Sigmoid colon (tissue), 7 donors: ENCODE results near the gene CROT. TPM values are rescaled to one million over a fixed set of nuclear protein-coding genes. Genes with fewer than 3 reads are reported as not detected.

Experiments
- DNase-seq: peaks from one replicate; pipeline ENCODE4 v3.0.0-alpha.2; 2019
- H3K27ac ChIP-seq, 4 donors: fragments of 200-600 bp; sonication (generic); one replicate each; pipeline ENCODE4 v1.5.1; 2016 to 2019; ENCODE audit warnings: mild to moderate bottlenecking in 1 of 4
- H3K27me3 ChIP-seq, 3 donors: fragments of 200-600 bp; sonication (generic); one replicate each; pipeline ENCODE4 v1.5.1; 2019; ENCODE audit warnings: mild to moderate bottlenecking in 1 of 3
- H3K36me3 ChIP-seq, 4 donors: fragments of 200-600 bp; sonication (generic); one replicate each; pipeline ENCODE4 v1.5.1; 2016 to 2019
- H3K4me1 ChIP-seq, 4 donors: fragments of 200-600 bp; sonication (generic); one replicate each; pipeline ENCODE4 v1.5.1; 2017 to 2019
- H3K4me3 ChIP-seq, 4 donors: fragments of 200-600 bp; sonication (generic); one replicate each; pipeline ENCODE4 v1.5.1; 2017 to 2019; ENCODE audit warnings: mild to moderate bottlenecking in 2 of 4, moderate library complexity in 1 of 4
- H3K9me3 ChIP-seq, 4 donors: fragments of 200-600 bp in 3 of 4; sonication (generic) in 3 of 4; one replicate each; pipeline versions ENCODE4 v1.5.1 to v1.6.1; 2013 to 2019
- EP300 ChIP-seq, 4 donors: sonication (generic); formaldehyde crosslinking; IDR thresholded peaks; one replicate each; pipeline ENCODE4 v1.6.1; 2017; ENCODE audit warnings: antibody characterized with exemption in 4 of 4
- POLR2A ChIP-seq, 2 donors: fragments of 450-650 bp; IDR thresholded peaks; one replicate each; pipeline ENCODE4 v1.6.1; 2016; ENCODE audit warnings: antibody characterized with exemption in 2 of 2, mild to moderate bottlenecking in 2 of 2, moderate library complexity in 2 of 2
- POLR2AphosphoS5 ChIP-seq, 4 donors: sonication (generic); formaldehyde crosslinking; IDR thresholded peaks; one replicate each; pipeline ENCODE4 v1.6.1; 2017; ENCODE audit warnings: antibody characterized with exemption in 4 of 4
- WGBS, 2 donors: extraction: QIAGEN DNeasy Blood & Tissue Kit; methylation state at CpG; one replicate each; pipeline ENCODE4 v1.1.7; 2013; 5-methylcytosine and 5-hydroxymethylcytosine counted together
- intact Hi-C: fragments of 100-400 bp; cut with DNase I; formaldehyde crosslinking; loops from one replicate; pipeline ENCODE4 v1.15.1; 2023
- polyA plus RNA-seq, 3 donors: library from polyadenylated mRNA; stranded (reverse); fragments of 200-250 nt; gene quantifications; one replicate each; pipeline ENCODE4 v1.2.3, GENCODE V29; 2013
- total RNA-seq, 4 donors: library from RNA; depleted of rRNA; stranded (reverse); fragments of >200 nt; gene quantifications; one replicate each; pipeline ENCODE4 v1.1.0, GENCODE V29; 2016
- TF ChIP-seq, protein P1 (sequence below), 4 experiments: fragments of 450-650 bp in 3 of 4; fragments of 200-600 bp in 1 of 4; IDR thresholded peaks; one replicate each; pipeline ENCODE4 v1.5.1; 2016 to 2019; ENCODE audit warnings: antibody characterized with exemption in 4 of 4, mild to moderate bottlenecking in 3 of 4, moderate library complexity in 2 of 4
- donor health status: healthy with polysubstance abuse.
- donor health status: Bipolar disorder and iron deficiency.
- donor health status: healthy.

The CROT gene, protein sequence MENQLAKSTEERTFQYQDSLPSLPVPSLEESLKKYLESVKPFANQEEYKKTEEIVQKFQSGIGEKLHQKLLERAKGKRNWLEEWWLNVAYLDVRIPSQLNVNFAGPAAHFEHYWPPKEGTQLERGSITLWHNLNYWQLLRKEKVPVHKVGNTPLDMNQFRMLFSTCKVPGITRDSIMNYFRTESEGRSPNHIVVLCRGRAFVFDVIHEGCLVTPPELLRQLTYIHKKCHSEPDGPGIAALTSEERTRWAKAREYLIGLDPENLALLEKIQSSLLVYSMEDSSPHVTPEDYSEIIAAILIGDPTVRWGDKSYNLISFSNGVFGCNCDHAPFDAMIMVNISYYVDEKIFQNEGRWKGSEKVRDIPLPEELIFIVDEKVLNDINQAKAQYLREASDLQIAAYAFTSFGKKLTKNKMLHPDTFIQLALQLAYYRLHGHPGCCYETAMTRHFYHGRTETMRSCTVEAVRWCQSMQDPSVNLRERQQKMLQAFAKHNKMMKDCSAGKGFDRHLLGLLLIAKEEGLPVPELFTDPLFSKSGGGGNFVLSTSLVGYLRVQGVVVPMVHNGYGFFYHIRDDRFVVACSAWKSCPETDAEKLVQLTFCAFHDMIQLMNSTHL
- total RNA-seq (10 to 100 TPM; 12.9 to 15.6 (median 14.0) TPM), polyA plus RNA-seq (10 to 100 TPM; 11.9 to 15.5 (median 13.8) TPM)

DNA sequence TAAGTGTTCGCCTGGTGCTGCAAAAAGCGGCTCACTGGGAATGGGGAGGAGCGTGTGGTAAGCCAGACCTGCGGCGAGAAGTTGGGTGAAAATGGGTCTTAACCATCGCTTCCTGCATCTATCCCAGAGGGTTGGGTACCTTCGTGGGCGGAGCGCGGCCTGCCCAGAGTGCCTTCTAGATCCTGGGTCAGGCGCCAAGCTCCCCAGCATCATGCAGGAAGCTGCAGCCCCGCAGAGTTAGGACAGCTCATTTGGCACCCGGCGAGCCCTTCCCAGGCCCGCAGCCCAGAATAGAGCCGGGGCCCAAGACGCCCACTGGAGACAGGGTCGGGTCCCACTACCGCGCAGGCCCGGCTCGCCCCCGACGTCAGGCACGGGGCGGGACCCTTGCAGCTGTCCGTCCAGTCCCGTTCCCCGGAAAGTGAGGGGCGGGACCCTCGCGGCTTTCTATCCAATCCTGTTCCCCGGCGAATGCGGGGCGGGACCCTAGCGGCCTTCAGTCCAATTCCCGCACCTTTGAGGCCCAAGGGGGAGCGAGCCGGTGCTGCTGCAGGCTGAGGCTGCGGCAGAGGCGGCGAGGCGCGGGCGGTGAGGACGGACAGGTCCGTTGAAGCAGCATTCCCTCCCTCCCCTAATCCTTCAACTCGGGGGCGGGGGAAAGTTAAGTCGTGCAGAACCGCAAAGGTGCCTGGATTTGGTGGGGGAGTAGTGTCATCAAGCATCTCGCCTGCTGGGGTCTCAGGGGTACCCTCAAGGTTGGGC is at the start of gene CROT:
TSS of gene CROT (plus strand) at position 499 of the 762 bp plus-strand sequence. CDS start 3,405 bp downstream, outside the sequence.
- peak within 1 kb of the TSS; percentile 58 to 67 (median 61) for H3K4me3 ChIP-seq
- H3K36me3 ChIP-seq: peaks cover 6 to 34% (median 13%) of the 10 kb centered on the region in 4 donors
- TF ChIP-seq EP300 (IDR thresholded peaks at IDR 0.05) (peak in 1 of 4 donors; percentile 10), POLR2A (IDR thresholded peaks at IDR 0.05) (peak; percentile 34 to 60), POLR2AphosphoS5 (IDR thresholded peaks at IDR 0.05) (peak; percentile 59 to 93 (median 83))
- TF ChIP-seq, protein P1, sequence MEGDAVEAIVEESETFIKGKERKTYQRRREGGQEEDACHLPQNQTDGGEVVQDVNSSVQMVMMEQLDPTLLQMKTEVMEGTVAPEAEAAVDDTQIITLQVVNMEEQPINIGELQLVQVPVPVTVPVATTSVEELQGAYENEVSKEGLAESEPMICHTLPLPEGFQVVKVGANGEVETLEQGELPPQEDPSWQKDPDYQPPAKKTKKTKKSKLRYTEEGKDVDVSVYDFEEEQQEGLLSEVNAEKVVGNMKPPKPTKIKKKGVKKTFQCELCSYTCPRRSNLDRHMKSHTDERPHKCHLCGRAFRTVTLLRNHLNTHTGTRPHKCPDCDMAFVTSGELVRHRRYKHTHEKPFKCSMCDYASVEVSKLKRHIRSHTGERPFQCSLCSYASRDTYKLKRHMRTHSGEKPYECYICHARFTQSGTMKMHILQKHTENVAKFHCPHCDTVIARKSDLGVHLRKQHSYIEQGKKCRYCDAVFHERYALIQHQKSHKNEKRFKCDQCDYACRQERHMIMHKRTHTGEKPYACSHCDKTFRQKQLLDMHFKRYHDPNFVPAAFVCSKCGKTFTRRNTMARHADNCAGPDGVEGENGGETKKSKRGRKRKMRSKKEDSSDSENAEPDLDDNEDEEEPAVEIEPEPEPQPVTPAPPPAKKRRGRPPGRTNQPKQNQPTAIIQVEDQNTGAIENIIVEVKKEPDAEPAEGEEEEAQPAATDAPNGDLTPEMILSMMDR (IDR thresholded peaks at IDR 0.05): peak in 1 of 4 experiments; percentile 17
- intact Hi-C loops: loop anchor here (10.0 kb wide), 1 partner anchor 191 kb away; the partner anchor contains the start of gene DMTF1
- H3K27me3 ChIP-seq: no peaks in the 10 kb centered on the region
- no peaks in the 10 kb centered on the region for H3K9me3 ChIP-seq
- DNase-seq: peak; percentile 98
- H3K27ac ChIP-seq: peak within 1 kb of the TSS; percentile 86 to 93 (median 88)
- peaks cover 0 to 31% (median 21%) of the 10 kb centered on the region in 4 donors for H3K4me1 ChIP-seq
- 0 to 1% methylated on average over 53 of the region's 53 CpGs for WGBS, 2 donors

DNA sequence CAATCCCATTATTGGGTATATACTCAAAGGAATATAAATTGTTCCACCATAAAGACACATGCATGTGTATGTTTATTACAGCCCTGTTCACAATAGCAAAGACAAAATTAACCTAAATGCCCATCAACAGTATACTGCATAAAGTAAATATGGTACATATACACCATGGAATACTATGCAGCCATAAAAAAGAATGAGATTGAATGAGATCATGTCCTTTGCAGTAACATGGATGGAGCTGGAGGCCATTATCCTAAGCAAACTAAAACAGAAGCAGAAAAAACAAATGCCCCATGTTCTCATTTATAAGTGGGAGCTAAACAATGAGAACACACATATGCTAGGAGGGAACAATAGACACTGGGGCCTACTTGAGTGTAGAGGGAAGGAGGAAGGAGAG is 44.7 kb upstream of the CROT start:
- Histone ChIP-seq H3K9me3 (no peaks in the 10 kb centered on the region), H3K27ac (no peak overlapping the region), H3K4me3 (no peak overlapping the region), H3K36me3 (no peaks in the 10 kb centered on the region), H3K27me3 (no peaks in the 10 kb centered on the region), H3K4me1 (no peaks in the 10 kb centered on the region)
- TF ChIP-seq EP300 (IDR thresholded peaks at IDR 0.05) (no peak), POLR2A (IDR thresholded peaks at IDR 0.05) (no peak), POLR2AphosphoS5 (IDR thresholded peaks at IDR 0.05) (no peak)
- TF ChIP-seq, protein P1 (IDR thresholded peaks at IDR 0.05): no peak
- no peak for DNase-seq
- intact Hi-C loops: no loop called here

DNA sequence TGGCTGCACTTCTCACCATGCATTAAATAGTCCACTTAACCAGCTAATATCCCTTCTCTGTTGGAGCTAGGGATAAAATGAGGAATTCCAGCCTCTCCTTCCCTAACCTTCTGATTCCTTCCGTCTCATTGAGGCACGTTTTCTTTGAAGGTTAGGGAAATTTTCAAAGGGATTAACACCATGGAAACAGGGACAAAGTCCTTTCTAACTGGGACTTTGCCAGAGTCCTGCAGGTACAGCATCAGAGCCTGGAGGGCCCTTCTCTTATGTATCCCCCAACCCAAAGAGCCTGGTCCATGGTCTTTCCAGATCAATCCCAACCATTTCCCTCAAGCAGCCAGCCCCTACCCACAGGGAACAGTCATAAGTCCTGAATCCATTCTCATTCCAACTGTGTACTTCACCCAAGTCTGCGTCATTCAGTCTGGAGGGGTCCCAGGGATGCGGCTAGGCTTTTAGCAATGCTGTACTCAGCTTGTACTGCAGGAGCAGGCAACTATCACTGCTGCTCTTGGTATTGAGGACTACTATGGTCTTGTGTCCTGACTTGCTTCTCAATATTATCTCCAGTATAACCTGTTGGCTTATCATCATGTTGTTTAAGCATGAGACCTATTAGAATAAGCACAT is 34.6 kb upstream of the CROT start:
- DNase-seq: no peak
- H3K9me3 ChIP-seq: no peaks in the 10 kb centered on the region
- WGBS, 2 donors: 55 to 82% methylated on average over 4 of the region's 4 CpGs
- no peak overlapping the region for H3K4me3 ChIP-seq
- H3K4me1 ChIP-seq: no peaks in the 10 kb centered on the region
- no peak for TF ChIP-seq POLR2A (IDR thresholded peaks at IDR 0.05)
- no peak for TF ChIP-seq EP300 (IDR thresholded peaks at IDR 0.05)
- TF ChIP-seq, protein P1 (IDR thresholded peaks at IDR 0.05): no peak
- no peak for TF ChIP-seq POLR2AphosphoS5 (IDR thresholded peaks at IDR 0.05)
- intact Hi-C loops: no loop called here
- H3K36me3 ChIP-seq: no peaks in the 10 kb centered on the region
- H3K27ac ChIP-seq: no peak overlapping the region
- no peaks in the 10 kb centered on the region for H3K27me3 ChIP-seq

DNA sequence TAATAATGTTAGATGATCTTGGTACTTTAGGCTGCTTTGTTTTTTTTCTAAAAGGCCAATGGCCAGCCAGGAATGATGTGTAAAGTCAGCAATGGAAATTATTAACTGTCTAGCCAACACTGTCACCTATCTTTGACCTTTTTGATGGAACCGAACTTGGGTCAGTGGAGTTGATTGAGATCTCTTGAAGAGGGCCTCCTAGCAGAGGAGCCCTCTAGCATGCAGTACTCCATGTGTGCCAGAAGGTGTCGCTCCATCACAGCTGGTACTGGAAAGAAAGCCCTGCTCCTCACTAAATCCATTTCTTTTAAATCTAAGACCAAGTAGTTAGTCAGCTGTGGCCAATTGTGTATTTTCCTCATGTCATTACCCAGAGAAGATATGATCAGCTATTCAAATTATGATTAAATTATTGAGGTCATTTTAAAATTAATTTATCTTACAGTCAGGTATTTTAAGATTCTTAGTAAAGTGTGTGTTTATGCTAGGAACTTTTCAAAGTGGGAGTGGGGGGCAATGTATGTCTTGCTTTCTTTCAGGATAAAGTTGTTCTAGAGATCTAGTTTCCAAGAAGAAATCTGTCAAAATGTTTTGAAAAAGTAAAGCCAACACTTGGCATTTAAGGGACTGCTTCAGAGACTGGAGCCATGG is 33.1 kb upstream of the CROT start:
- Histone ChIP-seq H3K4me3 (no peak overlapping the region), H3K27ac (no peak overlapping the region), H3K27me3 (no peaks in the 10 kb centered on the region), H3K9me3 (no peaks in the 10 kb centered on the region), H3K36me3 (no peaks in the 10 kb centered on the region), H3K4me1 (no peaks in the 10 kb centered on the region)
- WGBS, 2 donors: 18 to 32% methylated on average over 2 of the region's 2 CpGs
- no peak for DNase-seq
- intact Hi-C loops: loop anchor here (1.0 kb wide), 1 partner anchor 104 kb away; no protein-coding TSS in a partner anchor
- TF ChIP-seq POLR2AphosphoS5 (IDR thresholded peaks at IDR 0.05): no peak
- TF ChIP-seq EP300 (IDR thresholded peaks at IDR 0.05): no peak
- no peak for TF ChIP-seq POLR2A (IDR thresholded peaks at IDR 0.05)
- TF ChIP-seq, protein P1 (IDR thresholded peaks at IDR 0.05): peak; percentile 70 to 98 (median 88)
